Activated CD4-positive, CD25-positive, alpha-beta regulatory T cell treated with anti-CD3 and anti-CD28 coated beads, Interleukin-2, amount 50 U/mL, for 16 hours (primary cell): ENCODE measurements around the gene MTMR12.

Experiments used
- DNase-seq: peaks from one replicate; pipeline ENCODE4 v3.0.0-alpha.2; 2020; ENCODE audit warnings: low read depth, low spot score

MTMR12 gene, protein sequence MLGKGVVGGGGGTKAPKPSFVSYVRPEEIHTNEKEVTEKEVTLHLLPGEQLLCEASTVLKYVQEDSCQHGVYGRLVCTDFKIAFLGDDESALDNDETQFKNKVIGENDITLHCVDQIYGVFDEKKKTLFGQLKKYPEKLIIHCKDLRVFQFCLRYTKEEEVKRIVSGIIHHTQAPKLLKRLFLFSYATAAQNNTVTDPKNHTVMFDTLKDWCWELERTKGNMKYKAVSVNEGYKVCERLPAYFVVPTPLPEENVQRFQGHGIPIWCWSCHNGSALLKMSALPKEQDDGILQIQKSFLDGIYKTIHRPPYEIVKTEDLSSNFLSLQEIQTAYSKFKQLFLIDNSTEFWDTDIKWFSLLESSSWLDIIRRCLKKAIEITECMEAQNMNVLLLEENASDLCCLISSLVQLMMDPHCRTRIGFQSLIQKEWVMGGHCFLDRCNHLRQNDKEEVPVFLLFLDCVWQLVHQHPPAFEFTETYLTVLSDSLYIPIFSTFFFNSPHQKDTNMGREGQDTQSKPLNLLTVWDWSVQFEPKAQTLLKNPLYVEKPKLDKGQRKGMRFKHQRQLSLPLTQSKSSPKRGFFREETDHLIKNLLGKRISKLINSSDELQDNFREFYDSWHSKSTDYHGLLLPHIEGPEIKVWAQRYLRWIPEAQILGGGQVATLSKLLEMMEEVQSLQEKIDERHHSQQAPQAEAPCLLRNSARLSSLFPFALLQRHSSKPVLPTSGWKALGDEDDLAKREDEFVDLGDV

DNA sequence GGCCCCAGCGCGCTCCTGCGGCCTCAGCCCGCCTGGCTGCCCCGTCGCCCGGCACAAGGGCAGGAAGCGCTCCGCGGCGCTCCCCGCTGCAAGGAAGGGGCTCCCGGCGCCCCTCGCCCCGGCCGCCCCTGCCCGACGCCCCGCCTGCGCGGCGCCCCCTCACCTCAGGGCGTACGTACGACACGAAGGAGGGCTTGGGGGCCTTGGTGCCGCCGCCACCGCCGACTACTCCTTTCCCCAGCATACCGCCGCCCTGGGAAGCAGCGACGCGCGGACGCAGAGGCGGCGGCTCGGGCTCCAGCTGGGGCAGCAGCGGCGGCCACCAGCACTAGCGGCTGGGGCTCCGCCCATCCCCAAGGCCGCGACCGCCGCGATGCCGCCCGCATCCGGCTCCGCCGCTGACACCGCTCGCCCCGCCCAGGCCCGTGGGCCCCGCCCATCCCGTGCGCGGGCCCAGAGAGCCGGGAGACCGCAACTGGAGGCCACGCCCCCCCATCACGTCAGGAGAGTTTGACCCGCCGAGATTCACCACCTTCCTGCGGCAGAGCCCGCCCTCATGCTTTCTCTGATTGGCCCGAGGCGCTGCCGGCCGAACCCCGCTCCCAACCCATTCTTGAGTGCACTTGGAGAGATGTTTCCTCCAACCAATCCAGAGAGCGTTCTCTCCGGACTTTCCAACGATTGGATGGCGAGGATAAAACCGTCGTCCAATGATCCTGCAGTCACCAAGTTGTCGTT, at the start of gene MTMR12:
Gene MTMR12, minus strand, starts transcription at position 345 of the 738 bp plus-strand sequence. Its CDS starts 101 bp downstream, at position 244.
- DNase-seq: peak; percentile 98

DNA sequence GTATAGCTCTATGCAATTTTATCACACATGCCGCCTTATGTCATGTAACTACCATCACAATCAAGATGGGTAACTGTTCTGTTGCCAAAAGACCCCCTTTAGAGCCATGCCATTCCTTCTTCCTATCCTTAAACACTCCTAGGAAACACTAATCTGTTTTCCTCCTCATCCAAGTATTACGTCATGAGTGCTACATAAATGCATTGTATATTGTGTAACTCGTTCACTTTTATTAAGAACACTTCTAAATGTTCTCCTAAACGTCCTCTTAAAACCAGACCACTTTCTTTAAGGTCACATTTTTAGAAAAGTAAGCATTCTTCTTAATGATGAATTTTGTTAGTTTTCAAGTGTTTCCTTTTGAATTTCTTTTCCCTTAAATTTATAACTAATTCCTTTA, 49.8 kb upstream of the MTMR12 start:
- no peak for DNase-seq

DNA sequence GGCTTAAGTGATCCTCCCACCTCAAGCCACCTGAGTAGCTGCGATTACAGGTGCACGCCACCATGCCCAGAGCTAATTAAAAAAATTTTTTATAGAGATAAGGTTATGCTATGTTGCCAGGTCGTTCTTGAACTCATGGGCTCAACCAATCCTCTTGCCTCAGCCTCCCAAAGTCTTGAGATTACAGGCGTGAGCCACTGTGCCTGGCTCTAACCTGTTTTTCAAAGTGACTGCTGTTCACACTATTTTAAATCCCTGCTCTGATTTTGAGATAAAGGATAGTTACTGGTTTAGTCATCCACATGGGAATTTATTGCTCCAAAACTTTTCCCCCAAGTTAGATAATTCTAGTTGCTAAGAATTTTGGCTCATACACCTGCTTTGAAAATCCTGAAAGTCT, 48.2 kb upstream of the MTMR12 start:
- no peak for DNase-seq

DNA sequence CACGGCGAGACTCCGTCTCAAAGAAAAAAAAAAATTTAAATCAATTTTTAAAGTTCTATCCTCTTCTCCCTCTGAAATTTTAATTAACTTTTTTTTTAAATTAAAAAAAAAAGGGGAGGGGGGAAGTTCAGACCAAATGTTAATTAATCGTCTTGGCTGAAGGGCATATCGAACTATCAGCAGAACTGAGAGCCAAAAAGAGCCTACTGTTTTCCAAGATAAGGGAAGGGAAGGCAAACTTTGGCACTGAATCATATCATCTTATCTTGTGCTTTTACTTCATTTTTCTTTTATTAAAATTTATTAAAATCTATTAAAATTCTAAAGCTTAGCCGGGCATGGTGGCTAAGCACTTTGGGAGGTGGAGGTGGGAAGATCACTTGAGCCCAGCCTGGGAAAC, 45.9 kb upstream of the MTMR12 start:
- DNase-seq: no peak

DNA sequence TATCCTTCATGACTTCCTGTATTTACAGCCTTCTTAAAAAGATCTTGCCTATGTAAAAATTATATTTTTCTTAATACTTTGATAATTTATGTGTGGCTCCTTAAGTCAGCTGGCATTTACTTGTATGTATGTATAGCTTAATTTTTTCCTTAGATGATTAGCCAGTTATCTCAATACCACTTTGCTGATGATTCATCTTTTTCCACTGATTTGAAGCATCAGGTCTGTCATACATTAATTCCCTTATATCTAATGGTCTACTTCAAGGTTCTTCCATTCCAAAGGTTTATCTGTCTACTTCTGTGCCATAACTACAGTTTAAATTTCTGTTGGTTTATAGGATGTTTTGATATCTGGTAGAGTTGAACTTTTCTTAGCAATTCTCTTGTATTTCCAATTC, 44.9 kb upstream of the MTMR12 start:
- DNase-seq: no peak

DNA sequence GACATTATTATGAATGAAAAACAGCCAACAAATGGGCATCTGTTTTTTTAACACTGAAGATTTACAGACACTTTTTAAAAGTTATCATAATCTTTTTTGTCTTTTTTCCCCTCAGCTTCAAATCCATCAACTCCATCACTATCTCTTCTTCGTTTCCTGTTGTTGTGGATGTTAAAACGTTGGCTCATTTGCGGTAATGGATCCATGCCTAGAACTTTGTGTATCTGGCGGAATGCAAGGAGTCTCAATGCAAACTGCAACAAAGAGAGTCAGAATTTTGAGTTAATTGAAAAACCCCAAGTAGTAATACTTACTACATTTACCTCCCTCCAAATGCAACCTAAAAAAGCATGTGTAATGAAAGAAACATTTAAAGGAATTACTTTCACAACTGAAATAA, 42.9 kb upstream of the MTMR12 start:
- no peak for DNase-seq

DNA sequence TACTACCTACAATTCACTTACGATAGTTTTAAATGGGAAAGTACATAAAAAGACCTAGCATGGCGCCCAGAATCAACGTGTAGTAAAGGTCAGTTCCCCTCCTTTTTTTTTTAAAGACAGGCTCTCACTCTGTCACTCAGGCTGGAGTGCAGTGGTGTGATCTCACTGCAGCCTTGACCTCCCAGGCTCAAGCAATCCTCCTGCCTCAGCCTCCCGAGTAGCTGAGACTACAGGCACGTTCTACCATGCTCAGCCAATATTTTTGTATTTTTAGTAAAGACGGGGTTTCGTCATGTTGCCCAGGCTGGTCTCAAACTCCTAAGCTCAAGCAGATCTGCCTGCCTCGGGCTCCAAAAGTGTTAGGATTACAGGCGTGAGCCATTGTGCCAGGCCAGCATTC, 40.7 kb upstream of the MTMR12 start:
- DNase-seq: no peak

DNA sequence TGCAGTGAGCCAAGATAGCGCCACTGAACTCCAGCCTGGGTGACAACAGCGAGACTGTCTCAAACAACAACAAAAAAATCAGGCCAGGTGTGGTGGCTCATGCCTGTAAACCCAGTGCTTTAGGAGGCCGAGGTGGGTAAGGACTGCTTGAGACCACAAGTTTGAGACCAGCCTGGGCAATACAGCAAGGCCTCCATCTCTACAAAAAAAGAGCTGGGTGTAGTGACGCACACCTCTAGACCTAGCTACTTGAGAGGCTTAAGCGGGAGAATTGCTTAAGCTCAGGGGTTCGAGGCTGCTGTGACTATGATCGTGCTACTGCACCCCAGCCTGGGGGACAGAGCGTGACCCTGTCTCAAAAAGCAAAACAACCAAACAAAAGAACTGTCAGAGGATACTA, 39.9 kb upstream of the MTMR12 start:
- no peak for DNase-seq

DNA sequence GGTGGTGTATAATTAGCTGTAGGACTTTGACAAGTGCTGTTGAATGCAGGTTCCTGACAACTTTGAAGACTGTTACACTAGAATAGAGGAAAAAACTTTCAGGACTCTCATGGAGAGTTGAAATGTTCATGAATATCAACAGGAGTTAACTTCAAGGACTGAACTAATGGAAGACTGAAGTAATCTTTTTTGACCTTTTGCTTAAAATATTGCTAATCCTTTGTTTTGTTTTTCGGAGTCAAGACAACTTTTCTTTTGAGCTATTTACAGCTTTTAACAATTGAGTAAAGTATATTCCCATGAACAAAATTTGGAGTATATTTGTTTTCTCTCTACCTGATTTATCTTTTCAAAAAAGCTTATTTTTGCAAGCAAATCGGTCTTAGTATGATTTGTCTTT, 34.1 kb upstream of the MTMR12 start:
- no peak for DNase-seq

DNA sequence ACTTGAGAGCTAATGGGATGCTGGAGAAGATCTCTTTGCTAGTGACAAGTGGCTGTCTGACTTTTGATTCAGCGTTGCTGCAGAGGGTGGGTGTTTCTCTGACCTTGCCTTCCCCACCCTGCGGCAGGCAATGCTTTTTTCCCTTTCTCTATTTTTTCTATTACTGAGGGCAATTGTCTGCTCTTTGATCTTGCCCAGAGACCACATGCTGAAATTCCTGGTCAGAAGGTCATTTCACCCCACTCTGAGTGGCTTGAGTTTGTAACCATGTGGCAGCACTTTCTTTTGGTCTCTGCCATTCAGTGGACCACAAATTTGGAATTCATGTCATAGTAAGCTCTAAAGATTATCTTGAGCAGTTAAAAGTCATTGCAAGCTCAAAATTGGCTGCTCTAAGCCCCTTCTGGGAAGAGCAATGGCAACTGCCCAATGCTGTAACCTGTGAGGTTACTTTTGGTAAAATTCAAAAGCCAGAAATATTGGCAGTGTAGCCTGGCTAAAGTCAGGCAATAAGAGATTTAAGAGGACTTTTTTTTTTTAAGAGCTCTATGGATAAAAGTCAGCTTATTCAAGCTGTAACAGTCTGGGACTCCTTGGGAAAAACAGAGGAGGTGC, 30.4 kb upstream of the MTMR12 start:
- no peak for DNase-seq

DNA sequence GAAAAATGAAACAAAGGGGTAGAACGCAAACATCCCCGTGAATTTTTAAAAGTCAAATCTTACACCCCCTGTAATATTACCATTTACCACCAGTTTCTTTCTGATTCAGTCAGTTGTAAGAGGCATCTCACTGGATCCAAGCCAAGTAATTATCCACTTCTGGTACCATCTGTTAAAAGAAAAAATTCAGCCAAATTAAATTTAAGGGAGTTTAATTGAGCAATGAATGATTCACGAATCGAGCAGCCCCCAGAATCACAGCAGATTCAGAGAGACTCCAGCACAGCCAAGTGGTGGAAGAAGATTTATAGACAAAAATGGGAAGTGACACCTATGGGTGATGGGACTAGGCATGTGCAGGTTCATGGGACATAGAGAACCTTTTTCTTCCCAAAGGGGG, 29.9 kb upstream of the MTMR12 start:
- no peak for DNase-seq

DNA sequence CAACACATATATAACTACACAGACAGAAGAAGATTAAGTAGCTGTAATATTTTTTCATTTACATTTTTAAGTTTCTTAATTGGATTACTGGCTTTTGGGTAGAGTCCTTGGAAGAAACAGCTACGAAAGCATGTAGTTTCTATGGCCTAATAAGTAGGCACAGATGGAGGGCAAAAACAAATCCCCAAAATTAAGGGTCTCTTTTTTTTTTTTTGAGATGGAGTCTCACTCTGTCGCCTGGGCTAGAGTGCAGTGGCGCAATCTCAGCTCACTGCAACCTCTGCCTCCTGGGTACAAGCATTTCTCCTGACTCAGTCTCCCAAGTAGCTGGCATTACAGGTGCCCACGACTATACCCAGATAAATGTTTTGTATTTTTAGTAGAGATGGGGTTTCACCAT, 27.1 kb upstream of the MTMR12 start:
- no peak for DNase-seq

DNA sequence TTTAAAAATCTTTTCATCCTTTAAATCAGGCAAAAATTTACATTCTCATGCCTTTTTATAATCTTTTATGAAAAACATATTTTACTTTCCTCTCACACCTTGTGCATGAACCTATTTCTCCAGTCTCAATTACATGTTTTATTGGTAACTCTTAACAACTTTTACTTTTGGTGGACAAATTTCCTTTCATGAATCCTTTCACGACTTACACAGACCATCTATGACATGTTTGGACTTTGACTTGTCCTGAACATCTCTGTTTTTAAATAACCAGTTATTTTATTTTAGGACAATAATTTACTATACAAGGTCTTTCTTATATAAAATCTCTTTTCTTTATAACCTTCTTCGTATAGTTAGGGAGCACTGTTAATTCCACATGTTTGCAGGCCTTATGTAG, 26.5 kb upstream of the MTMR12 start:
- no peak for DNase-seq

DNA sequence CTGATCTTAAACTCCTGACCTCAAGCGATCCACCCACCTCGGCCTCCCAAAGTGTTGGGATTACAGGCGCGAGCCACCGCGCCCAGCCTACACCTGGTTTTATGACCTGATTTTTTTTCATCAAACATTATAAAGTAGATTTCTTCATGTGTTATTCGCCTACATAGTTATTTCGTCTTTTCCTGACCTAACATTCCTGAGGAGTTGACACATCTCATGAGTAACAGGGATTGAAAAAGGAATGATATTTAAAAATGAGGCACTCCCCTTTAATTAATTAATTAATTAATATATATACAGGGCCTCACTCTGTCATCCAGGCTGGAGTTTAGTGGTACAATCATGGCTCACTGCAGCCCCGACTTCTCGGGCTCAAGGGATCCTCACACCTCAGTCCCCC, 20.2 kb upstream of the MTMR12 start:
- no peak for DNase-seq

DNA sequence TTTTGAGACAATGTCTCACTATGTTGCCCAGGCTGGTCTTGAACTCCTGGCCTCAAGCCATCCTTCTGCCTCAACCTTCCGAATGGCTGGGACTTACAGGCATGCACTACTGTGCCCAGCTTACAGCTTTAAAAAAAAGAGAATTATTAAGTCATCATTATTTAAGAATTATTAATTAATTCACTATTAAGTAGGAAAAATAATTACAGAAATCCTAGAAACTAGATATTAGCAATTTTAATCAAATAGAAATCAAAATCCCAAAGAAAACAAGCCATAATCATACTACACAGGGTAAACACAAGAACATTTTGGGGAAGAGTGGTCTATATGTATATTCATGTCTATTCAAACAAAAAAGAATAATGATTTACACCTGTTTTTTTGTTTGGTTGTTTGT, 19.6 kb upstream of the MTMR12 start:
- no peak for DNase-seq

DNA sequence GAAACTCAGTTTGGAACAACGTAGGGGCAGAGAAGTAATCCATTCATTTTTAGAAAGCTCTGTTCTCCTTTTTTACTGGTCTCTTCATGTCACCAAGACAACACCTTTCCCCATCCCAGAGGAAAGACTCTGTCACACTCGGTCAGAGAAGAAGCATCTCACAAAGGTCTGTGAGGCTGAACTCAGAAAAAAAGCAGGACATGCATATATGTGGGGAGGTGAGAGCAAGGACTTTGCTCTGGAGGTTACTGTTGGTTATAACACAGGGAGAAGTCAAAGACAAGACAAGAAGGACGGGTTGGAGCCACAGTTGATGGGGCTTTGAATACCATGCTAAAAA, 19.2 kb upstream of the MTMR12 start:
- no peak for DNase-seq

DNA sequence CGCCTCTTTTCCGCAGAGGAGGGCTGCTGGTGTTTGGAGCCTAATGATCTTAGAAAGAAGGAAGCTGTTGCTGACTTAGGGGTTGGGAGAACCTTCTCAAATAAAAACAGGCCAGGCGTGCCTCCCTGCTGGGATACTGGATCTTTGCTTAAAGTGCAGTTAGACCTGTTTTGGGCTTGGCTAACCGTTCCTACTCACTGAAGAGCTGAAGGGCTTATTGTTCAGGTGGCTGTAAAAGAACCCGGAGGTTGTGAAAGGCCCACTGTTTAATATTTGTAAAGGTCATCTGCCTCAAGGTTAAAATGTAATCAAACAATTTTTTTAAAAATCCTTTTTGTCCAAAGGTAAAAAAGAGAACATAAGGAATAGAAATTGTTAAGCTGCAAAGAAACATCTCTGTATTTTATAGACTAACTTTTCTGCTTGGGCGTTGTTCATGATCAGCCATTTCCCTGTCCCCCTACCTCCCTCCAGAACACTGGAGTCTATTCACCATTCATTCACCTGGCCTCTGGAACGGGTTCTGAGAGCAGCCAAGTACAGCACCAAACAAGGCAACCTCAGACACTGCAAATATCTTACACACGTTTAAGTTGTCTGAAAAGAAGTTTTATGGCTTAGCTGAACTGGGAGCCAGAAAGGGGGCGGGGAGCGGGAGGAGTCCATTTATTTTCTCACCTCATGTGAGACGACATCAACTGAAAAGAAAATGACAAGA, 18.6 kb upstream of the MTMR12 start:
- DNase-seq: no peak

DNA sequence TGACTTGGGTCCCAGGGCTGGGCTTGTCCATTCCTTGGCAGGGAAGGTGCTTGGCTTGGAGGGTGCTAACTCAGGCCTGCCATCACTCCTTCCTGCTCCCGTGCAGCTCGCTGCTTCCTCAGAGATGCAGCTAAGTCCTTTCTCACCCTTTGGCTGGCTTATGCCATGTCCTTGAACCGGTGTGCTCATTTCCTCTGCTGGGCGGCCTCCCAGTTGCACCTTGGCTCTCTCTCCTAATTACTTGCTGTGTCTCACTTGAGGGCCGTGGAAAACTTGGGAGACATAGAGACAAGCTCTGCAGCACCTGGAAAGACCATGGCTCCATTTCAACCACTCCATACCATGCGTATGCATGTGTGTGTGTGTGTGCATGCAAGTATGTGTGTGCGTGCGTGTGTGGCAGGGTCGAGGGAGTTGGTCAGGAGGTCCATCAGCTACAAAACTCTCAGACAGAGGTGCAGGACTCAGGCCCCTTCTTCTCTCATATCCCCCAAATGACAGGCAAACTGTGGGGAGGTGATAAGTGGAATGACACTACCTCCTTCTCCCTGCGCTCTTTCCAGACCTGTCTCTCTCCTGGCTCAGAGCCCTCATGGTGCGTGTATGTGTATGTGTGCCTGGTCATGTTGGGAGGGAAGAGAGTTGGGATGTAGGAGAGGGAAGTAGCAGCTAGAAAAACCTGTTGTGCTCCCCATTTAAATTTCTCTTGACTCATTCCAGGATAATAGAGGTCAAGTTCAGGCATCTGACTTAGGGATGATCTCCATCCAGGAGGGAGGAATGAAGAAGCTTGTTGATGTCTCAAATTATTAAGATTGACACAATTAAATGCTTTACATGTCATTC, 17.6 kb upstream of the MTMR12 start:
- DNase-seq: no peak

DNA sequence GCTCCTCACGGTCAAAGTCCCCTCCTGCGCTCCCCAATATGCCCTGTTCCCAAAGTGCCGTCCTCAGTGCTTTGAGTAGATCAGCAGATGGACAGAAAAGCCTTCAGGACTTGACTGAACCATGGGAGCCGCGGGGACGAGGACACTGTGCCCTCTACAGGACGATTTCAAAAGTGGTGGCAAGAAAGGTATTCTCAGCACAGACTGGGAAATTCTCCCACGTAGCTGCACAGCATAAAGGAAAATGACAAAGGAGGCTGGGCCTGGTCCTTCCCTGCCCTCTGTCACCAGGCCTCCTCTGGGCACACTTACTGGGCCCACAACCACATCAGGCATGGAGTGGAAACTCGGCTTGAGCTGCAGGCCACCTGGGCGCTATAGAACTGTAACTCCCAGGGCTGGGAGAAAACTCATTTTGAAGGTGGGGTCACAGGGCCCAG, 16.7 kb upstream of the MTMR12 start:
- DNase-seq: peak; percentile 9

DNA sequence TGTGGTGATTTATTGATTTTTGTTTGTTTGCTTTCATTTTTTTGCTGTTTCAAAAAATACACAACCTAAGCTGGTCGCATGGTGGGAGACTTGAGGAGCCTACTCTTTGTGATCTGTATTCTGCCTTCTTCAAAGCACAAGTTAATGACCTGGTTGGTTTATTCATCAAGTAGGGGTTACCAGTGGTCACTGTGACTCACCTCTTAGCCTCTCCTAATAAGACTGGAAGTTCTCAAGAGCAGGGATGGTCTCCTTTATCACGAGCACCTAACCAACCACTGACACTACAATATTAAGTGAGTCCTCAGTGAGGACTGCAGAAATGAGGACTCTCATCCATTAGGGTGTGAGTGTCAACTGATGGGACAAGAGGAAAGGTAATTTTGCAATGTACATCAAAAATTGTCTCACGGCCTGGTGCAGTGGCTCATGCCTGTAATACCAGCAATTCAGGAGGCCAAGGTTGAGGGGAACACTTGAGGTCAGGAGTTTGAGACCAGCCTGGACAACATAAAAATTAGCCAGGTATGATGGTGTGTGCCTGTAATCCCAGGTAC, 13.6 kb upstream of the MTMR12 start:
- no peak for DNase-seq
